Testis (tissue), 3 donors: Measurements from ENCODE around the gene SHISAL1. TPM values are rescaled to one million over a fixed set of nuclear protein-coding genes. Genes with fewer than 3 reads are reported as not detected.
"Not testable (repeated sequence)": the region's sequence is repeated elsewhere in the genome, so short reads cannot be mapped to it uniquely, and the experiment has no call there.

ENCODE experiments used
- DNase-seq: peaks from one replicate; pipeline ENCODE4 v3.0.0-alpha.2; 2019
- H3K27ac ChIP-seq, 2 donors: fragments of 200-600 bp; sonication (generic); one replicate each; pipeline ENCODE4 v1.5.1; 2019
- H3K27me3 ChIP-seq: fragments of 200-600 bp; sonication (generic); one replicate; pipeline ENCODE4 v1.5.1; 2019
- H3K36me3 ChIP-seq: fragments of 200-600 bp; sonication (generic); one replicate; pipeline ENCODE4 v1.5.1; 2017; ENCODE audit warnings: low read depth; ENCODE audit errors: missing control alignments
- H3K4me1 ChIP-seq: fragments of 200-600 bp; sonication (generic); one replicate; pipeline ENCODE4 v1.5.1; 2019
- H3K4me3 ChIP-seq, 2 donors: fragments of 200-600 bp; sonication (generic); one replicate each; pipeline ENCODE4 v1.5.1; 2017 to 2019
- H3K9me3 ChIP-seq: fragments of 200-600 bp; sonication (generic); one replicate; pipeline ENCODE4 v1.5.1; 2017
- POLR2A ChIP-seq: fragments of 450-650 bp; IDR thresholded peaks from one replicate; pipeline ENCODE4 v1.6.1; 2017; ENCODE audit warnings: antibody characterized with exemption, mild to moderate bottlenecking, moderate library complexity
- WGBS, 2 donors: methylation state at CpG; one replicate each; pipeline ENCODE4 v1.1.5; 2018; 5-methylcytosine and 5-hydroxymethylcytosine counted together
- intact Hi-C: fragments of 100-400 bp; cut with DNase I; formaldehyde crosslinking; loops from one replicate; pipeline ENCODE4 v1.15.1; 2023; ENCODE audit warnings: low total_unique reads
- polyA plus RNA-seq: library from polyadenylated mRNA; stranded (reverse); fragments of 350-450 nt; fragmentation: Illumina TruSeq; extraction: RNeasy Lipid Tissue Mini Kit (QIAGEN cat#74804); gene quantifications from one replicate; pipeline ENCODE4 v1.2.3, GENCODE V29; 2014; ENCODE audit warnings: low read depth, low replicate concordance; ENCODE audit not compliant: insufficient read depth
- total RNA-seq, 2 donors: library from RNA; depleted of rRNA; stranded (reverse); fragments of >200 nt; gene quantifications; one replicate each; pipeline ENCODE4 v1.2.3, GENCODE V29; 2016
- TF ChIP-seq, protein P1 (sequence below), 3 experiments: fragments of 450-650 bp in 2 of 3; fragments of 200-600 bp in 1 of 3; sonication (generic) in 1 of 3; IDR thresholded peaks; one replicate each; pipeline ENCODE4 v1.5.1; 2016 to 2019; ENCODE audit warnings: antibody characterized with exemption in 3 of 3, mild to moderate bottlenecking in 2 of 3, moderate library complexity in 1 of 3

Gene SHISAL1
- total and polyA plus RNA-seq, 3 donors from 2014 or later, result 3.0 to 3.9 (median 3.1) TPM

DNA sequence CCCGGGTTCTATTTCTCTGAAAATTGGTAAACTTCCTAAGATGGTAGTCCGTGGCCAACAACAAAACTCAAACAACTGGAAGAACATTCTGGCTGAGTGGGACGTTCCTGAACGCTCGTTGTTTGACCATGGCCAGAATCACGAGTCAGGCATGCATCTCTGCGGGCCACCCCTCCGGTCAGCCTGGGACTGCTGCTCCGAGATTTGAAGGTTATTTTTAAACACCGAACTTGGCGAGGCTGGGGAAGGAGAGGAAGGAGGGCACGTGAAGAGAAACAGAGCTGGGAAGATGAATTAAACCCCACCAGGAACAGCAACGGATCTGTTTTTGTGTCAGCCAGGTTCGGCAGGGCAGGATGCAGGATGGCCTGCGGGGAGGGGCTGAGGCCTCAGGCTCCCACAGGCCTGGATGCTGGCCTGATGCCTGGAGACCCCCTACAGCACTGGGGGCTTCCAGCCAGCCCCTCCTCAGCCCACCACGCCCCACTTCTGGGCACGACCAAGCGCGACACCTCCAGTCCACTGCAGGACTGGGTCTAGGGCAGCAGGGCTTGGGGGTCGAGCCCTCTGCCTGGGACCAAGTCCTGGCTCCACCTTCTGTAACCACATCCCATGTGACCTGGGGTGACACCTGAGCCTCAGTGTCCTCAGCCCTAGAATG, 5.1 kb downstream of the SHISAL1 start:
- Histone ChIP-seq H3K4me3 (no peak overlapping the region), H3K27me3 (no peaks in the 10 kb centered on the region), H3K9me3 (no peaks in the 10 kb centered on the region), H3K27ac (no peak overlapping the region), H3K36me3 (no peaks in the 10 kb centered on the region), H3K4me1 (peaks cover 6% of the 10 kb centered on the region)
- intact Hi-C loops, result no loop called here
- DNase-seq, result peak; percentile 75
- WGBS, 2 donors, result 52 to 53% methylated on average over 15 to 20 of the region's 20 CpGs
- TF ChIP-seq, protein P1, sequence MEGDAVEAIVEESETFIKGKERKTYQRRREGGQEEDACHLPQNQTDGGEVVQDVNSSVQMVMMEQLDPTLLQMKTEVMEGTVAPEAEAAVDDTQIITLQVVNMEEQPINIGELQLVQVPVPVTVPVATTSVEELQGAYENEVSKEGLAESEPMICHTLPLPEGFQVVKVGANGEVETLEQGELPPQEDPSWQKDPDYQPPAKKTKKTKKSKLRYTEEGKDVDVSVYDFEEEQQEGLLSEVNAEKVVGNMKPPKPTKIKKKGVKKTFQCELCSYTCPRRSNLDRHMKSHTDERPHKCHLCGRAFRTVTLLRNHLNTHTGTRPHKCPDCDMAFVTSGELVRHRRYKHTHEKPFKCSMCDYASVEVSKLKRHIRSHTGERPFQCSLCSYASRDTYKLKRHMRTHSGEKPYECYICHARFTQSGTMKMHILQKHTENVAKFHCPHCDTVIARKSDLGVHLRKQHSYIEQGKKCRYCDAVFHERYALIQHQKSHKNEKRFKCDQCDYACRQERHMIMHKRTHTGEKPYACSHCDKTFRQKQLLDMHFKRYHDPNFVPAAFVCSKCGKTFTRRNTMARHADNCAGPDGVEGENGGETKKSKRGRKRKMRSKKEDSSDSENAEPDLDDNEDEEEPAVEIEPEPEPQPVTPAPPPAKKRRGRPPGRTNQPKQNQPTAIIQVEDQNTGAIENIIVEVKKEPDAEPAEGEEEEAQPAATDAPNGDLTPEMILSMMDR (IDR thresholded peaks at IDR 0.05), result no peak
- TF ChIP-seq POLR2A, result no peak

DNA sequence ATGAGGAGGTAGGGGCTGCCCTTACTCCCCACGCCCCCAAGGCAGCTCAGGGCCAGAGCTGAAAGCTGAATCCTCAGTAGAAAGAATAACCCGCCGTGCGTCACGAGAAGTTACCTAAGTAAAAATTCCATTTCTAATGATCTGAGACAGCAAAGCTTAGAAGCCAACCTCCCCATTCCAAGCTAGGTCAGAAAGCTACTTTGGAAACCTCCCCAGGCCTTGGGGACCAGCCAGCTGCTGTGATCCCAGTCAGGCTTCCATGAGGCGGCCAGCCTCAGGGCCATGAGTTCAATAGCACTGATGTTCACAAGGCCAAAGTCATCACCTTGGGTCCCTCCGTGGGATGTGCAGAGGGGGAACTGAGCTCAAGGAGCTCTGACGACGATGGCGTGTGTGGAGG, 6.9 kb downstream of the SHISAL1 start:
- Histone ChIP-seq H3K27me3 (no peaks in the 10 kb centered on the region), H3K27ac (no peak overlapping the region), H3K4me3 (no peak overlapping the region), H3K9me3 (no peaks in the 10 kb centered on the region), H3K36me3 (no peaks in the 10 kb centered on the region), H3K4me1 (peaks cover 6% of the 10 kb centered on the region)
- intact Hi-C loops, result no loop called here
- DNase-seq, result peak; percentile 69
- WGBS, 2 donors, result 61 to 72% methylated on average over 10 of the region's 10 CpGs
- no peak for TF ChIP-seq POLR2A
- TF ChIP-seq, protein P1 (IDR thresholded peaks at IDR 0.05), result no peak

DNA sequence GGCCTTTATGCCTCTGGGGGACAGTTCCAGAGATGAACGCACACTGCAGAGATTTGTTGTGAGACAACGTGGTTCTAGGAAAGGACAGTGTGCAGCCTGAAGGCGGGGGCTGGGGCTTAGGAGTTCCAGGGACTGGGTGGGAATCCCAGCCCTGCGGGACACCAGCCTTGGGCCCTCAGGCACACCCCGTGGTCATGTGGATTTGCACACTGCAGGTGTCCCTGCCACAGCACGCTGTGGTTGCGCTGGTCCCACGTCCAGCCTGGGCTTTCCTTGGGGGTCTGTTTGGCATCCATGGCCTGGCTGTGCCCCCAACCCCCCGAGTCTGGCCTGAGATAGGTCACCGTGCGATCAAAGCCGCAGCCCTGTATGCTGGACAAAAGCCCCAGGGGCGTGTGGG, 7.3 kb downstream of the SHISAL1 start:
- no peak for DNase-seq
- TF ChIP-seq POLR2A, result no peak
- TF ChIP-seq, protein P1 (IDR thresholded peaks at IDR 0.05), result no peak
- WGBS, 2 donors, result 76 to 84% methylated on average over 5 to 13 of the region's 13 CpGs
- intact Hi-C loops, result no loop called here
- H3K9me3 ChIP-seq, result no peaks in the 10 kb centered on the region
- H3K36me3 ChIP-seq, result no peaks in the 10 kb centered on the region
- H3K4me3 ChIP-seq, result no peak overlapping the region
- H3K27me3 ChIP-seq, result no peaks in the 10 kb centered on the region
- peaks cover 6% of the 10 kb centered on the region for H3K4me1 ChIP-seq
- no peak overlapping the region for H3K27ac ChIP-seq

DNA sequence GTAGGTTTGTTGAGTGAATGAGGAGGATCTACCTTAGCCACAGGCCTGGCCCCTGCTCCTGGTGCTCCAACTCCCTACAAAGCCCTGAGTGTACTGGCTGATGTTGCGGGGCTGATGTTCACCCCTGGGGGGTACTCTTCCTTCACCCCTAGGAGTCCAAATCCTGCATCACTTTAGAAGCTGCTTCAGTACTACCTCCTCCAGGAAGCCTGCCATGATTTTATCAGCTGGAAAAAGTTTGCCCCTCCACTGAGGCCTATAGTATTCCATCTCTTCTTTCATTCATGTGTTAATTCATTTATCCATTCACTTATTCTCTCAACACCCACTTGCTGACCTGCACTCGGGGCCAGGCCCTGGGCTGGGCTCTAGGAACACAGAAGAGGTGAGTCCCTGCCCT, 7.8 kb downstream of the SHISAL1 start:
- intact Hi-C loops, result no loop called here
- 84 to 97% methylated on average over 2 of the region's 2 CpGs for WGBS, 2 donors
- Histone ChIP-seq H3K4me3 (no peak overlapping the region), H3K36me3 (no peaks in the 10 kb centered on the region), H3K27me3 (no peaks in the 10 kb centered on the region), H3K27ac (no peak overlapping the region), H3K4me1 (peaks cover 6% of the 10 kb centered on the region), H3K9me3 (no peaks in the 10 kb centered on the region)
- TF ChIP-seq, protein P1 (IDR thresholded peaks at IDR 0.05), result no peak
- no peak for TF ChIP-seq POLR2A
- DNase-seq, result no peak

- H3K27me3 ChIP-seq, result no peaks in the 10 kb centered on the region
- intact Hi-C loops, result no loop called here
- H3K4me1 ChIP-seq, result peaks cover 6% of the 10 kb centered on the region
- H3K36me3 ChIP-seq, result no peaks in the 10 kb centered on the region
- H3K9me3 ChIP-seq, result no peaks in the 10 kb centered on the region
- no peak for TF ChIP-seq POLR2A
- TF ChIP-seq, protein P1 (IDR thresholded peaks at IDR 0.05), result no peak
- 33 to 42% methylated on average over 5 to 9 of the region's 9 CpGs for WGBS, 2 donors
- DNase-seq, result no peak
- H3K27ac ChIP-seq, result no peak overlapping the region
- no peak overlapping the region for H3K4me3 ChIP-seq
These were observed 8.4 kb downstream of the SHISAL1 start for GRCh38 chr22:44304354-44304753.

GRCh38 chr22:44302363-44302762, 10.4 kb downstream of the SHISAL1 start:
- H3K36me3 ChIP-seq, H3K27me3 ChIP-seq, H3K4me1 ChIP-seq, intact Hi-C loops, H3K4me3 ChIP-seq, H3K27ac ChIP-seq, DNase-seq, H3K9me3 ChIP-seq: not testable (repeated sequence)
- WGBS, 2 donors, result 92 to 96% methylated on average over 8 to 9 of the region's 10 CpGs
